AG08396 (cell line): ENCODE measurements around the gene EHMT1.
"Not testable (repeated sequence)": the region's sequence is repeated elsewhere in the genome, so short reads cannot be mapped to it uniquely, and the experiment has no call there.

ENCODE experiments used
- DNase-seq: peaks from one replicate; pipeline ENCODE4 v3.0.0; 2012; ENCODE audit warnings: low spot score, mixed read lengths

The EHMT1 gene

GRCh38 chr9:137759649-137760321 is 141.0 kb downstream of the EHMT1 start:
- DNase-seq = no peak

DNA sequence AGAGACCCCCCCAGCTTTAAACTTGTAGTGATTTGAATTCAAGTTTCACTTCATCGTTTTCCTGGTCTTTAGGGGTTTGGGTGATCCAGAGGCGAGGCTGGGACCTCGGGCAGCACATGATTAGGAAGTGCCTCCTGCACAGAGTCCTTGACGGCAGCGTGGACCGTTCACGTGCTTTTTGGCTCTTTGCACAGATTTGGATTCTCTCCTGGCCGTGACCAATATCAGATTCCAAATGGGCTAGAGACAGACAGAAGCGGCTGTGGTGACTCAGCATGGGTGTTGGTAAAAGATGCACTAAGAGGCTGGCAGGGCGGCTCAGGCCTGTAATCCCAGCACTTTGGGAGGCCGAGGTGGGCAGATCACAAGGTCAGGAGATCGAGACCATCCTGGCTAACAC is 141.6 kb downstream of the EHMT1 start:
- DNase-seq = no peak

- DNase-seq = no peak
Observed at GRCh38 chr9:137761032-137761431, 142.2 kb downstream of the EHMT1 start.

DNA sequence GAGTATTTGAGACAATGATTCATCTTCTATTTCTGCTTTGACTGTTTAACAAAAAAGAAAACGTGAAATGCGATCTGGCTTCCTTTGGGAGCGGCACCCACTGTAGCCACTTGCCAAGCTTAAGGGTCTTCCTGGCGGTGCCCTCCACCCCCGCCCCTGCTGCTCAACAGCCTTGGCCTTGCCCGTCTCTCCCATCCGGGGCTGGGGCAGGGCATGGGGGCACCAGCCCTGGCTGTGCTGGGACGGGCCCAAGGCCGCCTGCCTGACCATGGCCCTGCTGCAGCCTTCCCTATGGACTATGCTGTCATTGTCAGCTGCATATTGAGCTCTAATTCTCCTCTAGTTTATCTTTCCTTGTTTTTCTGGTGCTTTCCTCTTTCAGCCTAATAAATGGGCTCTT is 143.0 kb downstream of the EHMT1 start:
- DNase-seq = no peak

DNA sequence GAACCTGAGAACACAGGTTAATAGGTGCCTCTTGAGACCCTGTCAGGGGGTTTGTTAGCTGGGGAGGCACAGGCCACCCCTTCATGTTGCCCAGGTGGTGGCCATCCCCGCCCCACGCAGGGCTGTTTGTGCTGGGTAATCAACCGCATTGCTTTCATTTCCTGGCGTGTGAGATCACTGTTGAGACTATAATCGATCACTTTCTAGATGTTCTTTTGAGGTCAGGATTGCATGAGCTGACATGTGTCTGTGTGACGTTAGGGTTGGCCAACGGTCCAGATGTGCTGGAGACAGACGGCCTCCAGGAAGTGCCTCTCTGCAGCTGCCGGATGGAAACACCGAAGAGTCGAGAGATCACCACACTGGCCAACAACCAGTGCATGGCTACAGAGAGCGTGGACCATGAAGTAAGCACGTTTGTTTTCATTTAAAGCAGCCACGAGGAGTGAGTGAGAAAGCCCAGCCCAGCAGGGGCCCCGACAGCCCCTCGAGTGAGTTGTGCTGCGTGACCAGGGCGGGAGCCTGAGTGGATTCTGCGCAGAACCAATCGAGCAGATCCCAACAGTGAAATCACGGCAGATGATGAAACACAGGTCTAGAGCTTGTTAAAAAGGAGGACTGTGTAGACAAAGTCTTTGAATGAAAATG is 143.7 kb downstream of the EHMT1 start:
- DNase-seq = peak; percentile 46

DNA sequence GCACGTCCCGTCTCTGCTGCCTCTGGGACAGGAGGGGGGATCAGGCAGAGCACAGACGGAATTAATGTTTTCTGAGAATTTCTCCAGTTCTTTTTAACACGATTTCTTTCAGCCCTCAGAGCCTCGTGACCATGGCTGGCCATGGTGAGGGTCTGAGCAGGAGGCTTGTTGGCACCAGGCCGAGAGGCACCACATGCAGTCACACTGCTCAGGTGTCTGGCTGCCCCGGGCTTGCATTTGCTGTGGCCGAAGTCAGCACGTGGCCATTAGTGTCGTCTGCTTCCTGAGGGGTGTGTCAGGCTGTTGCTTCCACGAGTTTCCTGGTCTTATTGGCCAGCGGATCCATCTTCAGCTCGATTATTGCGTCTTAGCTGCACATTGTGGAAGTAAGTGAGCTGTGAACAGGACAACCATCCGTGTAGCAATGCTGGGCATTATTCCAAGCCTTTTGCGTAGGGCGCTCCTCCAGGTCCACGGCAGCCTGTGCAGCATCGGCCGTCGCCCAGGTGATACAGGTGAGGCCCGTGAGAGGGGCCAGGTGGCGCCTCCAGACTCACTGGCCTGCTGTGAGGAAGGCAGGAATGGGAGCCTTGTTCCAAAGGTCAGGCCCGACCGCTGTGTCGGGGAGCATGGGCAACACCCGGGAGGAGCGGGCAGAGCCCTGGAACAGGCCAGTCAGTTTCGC is 144.6 kb downstream of the EHMT1 start:
- no peak for DNase-seq

GRCh38 chr9:137764171-137764671 is 145.4 kb downstream of the EHMT1 start:
- no peak for DNase-seq

DNA sequence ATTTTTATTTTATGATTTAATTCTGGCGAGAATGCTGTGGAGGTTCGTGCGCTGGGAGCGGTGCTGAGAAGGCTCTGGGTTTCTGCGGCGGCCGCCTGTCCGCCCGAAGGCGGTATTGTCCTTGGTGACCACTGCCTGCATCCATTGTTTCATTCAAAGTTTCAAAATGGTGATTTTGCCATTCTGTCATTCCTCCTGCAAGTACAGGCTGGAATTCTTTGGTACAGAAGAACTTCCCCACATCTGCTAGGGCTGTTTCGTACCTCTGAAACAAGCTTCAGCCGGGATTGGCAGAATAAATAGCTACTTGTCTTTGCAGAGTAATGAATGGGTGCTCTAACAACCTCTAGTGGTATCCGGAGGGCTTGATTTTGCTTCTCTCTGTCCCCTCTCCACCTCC is 146.2 kb downstream of the EHMT1 start:
- DNase-seq = no peak

DNA sequence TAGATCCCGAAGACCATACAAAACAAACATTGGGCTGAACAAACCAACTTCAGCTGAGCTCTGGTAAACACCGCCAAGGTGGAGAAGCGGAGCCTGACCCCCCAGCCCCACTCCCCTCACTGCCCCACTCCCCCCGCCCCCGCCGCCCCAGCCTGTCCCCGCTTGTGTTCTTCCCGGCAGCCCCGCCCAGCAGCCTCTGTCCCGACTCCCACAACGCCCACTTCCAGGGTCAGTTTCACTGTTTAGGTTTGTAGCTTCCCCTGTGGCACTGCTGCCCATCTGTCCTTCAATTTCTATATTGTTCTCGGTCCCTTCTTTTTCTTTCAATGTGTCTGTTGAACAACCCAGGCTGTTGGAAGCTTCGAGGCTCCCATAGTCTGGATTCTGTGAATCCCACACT is 146.7 kb downstream of the EHMT1 start:
- DNase-seq = no peak

- DNase-seq = no peak
Observed at GRCh38 chr9:137771580-137771979, 152.8 kb downstream of the EHMT1 start.

DNA sequence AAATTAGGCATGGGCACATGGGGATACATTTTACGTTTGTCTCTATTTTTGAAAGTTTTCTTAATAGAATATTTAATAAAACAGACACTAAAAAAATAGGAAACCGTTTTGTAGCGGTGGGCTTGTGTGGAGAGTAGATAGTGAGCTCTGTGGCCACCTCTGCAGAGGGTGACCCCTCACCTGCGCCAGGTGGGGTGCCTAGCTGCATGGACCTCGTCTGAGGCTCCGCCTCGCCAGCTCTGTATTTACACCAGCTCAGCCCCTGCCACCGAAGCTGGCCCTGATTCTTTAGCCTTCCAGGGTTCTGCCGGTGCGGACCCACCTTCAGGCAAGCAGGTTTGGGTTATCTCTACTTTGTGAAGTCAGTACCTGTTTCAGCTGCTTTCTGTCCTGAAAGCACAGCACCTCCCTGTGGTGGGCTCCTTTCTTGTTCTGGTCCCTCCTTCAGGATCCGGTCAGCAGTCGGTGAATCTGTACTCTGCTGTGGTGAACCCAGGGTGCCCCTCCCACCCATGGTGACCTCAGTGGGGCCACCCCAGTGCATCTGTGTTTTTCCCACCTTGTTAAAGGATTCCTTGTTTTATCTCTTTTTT is 153.6 kb downstream of the EHMT1 start:
- no peak for DNase-seq

DNA sequence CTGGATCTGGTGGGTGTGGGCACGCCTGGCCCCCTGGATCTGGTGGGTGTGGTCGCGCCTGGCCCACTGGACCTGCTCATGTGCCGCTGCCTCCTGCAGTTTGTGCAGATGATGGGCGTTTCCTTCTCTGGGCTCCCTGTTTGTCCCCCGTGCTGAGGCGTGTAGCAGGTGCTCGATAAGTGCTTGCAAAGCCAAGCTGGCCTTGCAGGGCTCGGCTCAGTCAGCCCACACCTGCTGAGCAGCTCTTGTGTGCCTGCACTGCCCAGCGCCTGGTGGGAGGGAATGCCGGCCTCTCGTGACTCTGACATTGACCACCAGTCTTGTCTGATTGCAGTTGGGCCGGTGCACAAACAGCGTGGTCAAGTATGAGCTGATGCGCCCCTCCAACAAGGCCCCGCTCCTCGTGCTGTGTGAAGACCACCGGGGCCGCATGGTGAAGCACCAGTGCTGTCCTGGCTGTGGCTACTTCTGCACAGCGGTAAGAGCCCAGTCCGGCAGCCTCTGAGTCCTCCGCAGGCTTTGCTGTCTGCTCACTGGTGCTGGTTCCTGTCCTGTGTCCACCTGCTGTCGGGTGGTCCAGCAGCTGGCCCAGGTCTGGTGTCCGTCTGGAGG is 156.1 kb downstream of the EHMT1 start:
- DNase-seq = no peak

DNA sequence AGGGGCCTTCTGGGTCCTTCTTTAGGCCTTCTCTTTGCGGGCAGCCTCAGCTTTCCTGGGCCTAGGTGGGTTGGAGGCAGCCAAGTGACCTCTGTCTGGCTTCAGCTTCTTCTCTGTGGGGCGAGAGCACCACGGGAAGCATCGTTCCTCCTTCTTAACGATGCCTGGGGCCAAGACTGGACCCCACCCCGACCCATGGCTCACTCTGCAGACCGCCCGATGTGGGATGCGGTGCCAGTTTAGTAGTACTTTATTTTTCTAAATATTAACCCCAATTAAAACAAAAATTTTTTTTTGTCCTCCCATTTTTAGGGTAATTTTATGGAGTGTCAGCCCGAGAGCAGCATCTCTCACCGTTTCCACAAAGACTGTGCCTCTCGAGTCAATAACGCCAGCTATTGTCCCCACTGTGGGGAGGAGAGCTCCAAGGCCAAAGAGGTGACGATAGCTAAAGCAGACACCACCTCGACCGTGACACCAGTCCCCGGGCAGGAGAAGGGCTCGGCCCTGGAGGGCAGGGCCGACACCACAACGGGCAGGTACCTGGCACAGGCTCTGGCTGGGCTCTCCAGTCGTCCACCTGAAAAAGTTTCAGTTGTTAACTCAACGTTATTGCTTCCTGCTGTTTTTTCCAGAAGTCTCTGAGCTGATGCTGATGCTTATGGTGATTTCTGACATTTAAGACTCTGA is 157.6 kb downstream of the EHMT1 start:
- no peak for DNase-seq

DNA sequence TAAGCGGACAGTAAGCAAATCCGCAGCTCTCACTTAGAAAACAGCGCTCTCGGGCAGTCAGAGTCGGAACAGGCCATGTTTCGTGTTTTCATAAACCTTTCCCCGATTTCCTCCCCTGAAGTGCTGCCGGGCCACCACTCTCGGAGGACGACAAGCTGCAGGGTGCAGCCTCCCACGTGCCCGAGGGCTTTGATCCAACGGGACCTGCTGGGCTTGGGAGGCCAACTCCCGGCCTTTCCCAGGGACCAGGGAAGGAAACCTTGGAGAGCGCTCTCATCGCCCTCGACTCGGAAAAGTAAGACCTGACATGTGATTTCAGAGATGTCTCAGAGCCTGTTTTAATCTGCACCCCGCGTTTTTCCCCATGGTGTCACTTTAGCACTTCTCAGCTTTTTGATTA is 159.0 kb downstream of the EHMT1 start:
- DNase-seq = no peak

- DNase-seq = no peak
Observed at GRCh38 chr9:137778336-137778735, 159.5 kb downstream of the EHMT1 start.

DNA sequence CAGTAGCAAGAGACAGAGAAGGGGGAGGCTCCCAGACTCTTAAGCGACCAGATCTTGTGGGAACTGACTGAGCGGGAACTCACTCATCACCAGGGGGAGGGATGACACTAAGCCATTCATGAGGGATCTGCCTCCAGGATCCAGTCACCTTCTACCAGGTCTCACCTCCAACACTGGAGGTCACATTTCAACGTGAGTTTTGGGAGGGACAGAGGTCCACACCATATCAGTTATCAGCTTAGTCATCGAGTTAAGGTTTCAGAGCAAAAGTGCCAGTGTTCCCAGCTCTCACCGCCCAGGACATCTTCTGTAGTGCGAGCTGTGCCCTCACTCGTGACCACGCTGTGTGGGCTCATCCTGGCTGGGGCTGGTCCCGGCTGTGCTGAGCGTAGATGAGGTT is 160.1 kb downstream of the EHMT1 start:
- DNase-seq = no peak

DNA sequence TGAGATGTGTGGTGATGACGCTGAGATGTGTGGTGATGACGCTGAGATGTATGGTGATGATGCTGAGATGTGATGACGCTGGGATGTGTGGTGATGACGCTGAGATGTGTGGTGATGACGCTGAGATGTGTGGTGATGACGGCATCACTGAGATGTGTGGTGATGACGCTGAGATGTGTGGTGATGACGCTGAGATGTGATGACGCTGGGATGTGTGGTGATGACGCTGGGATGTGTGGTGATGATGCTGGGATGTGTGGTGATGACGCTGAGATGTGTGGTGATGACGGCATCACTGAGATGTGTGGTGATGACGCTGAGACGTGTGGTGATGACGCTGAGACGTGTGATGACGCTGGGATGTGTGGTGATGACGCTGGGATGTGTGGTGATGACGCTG is 161.2 kb downstream of the EHMT1 start:
- not testable (repeated sequence) for DNase-seq

- DNase-seq = no peak
Observed at GRCh38 chr9:137781906-137782585, 163.2 kb downstream of the EHMT1 start.

- DNase-seq = no peak
Observed at GRCh38 chr9:137783521-137783920, 164.7 kb downstream of the EHMT1 start.

DNA sequence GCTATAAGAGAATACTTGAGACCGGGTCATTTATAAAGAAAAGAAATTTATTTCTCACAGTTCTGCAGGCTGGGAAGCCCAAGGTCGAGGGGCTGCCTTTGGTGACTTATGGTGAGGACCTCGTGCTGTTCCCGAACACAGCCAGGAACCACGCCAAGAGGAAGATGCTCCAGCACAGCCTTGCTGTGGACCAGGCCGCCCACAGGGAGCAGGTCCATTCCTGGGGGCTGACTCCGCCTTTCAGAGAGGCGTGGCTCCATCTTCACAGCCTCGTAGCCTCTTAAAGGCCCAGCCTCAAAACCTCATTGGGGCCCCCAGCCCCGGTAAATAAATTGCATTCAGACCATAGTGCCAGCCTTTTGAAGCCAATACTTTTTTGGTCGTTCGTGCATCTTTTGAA is 165.2 kb downstream of the EHMT1 start:
- DNase-seq = peak; percentile 35
